ENCODE measurements around the gene METTL24.
A peak's percentile ranks its signal among the peaks of the same experiment; 100 is the strongest.
"Not testable (repeated sequence)": the region's sequence is repeated elsewhere in the genome, so short reads cannot be mapped to it uniquely, and the experiment has no call there.

Gene METTL24

DNA sequence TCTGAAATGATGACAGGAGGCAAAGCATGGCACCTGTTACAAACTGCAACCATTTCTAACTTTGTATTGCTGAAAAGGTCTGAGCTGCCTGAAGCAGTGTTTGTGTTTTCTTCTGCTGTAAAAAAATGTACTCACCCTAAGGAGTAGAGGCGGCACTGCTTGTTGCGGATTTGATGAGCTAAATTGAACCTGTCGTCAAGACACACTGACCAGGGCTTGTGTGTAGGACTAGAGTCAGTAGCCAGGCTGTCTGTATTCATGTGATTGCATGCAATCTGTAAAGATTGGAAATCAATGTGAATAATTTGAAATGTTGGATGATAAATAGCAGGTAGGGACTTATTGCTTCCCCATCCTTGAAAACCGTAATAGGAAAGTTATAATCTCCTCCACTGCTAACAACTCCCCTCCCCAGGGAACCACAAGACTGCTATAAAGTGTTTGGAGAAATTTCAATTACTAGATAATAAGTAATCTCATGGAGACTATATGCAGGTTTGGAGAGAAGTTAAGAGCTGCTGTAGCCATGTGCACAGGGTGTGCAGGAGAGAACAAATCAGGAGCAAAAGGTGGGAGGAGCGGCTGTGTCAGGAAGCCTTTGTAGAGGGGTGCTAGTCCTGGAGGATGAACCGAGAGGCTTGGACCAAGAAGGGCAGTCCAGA, 42.8 kb downstream of the METTL24 start:
- DNase-seq (ENCODE audit: low spot score), result no peak

DNA sequence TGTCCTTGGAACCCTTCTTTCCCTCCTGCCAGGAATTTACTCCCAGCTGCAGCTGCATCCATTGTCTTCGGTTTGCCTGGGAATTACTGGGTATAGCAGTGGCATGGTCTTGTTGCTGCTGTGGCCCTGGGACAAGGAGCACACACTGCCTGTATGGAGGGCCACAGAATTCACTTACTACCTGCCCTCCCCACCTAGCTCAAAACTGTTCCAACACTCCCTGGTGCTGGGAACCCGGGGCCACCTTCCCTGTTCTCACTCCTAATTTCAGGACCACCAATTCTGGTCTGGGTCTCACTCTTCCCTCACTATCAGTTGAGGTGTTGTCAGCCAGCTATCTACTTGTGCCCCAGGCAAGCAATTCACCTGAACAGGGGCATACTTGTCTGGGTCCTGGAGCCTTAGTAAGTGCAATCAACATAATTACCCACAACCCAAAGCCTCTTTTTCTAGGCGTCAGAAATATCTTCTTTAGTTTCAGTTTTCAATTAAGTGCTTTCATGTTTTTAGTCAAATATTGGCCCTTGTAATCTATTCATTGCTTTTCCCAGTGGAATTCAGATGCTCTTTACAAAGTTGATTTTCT, 47.2 kb downstream of the METTL24 start:
- DNase-seq (ENCODE audit: low spot score), result no peak

DNA sequence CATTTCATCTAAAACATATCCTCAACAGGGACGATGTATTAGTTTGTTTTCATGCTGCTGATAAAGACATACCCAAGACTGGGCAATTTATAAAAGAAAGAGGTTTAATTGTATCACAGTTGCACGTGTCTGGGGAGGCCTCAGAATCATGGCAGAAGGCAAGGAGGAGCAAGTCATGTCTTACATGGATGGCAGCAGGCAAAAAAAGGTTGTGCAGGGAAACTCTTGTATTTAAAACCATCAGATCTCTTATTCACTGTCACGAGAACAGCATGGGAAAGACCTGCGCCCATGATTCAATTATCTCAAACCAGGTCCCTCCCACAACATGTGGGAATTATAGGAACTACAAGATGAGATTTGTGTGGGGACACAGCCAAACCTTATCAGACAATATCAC, 48.7 kb downstream of the METTL24 start:
- not testable (repeated sequence) for DNase-seq (ENCODE audit: low spot score)

DNA sequence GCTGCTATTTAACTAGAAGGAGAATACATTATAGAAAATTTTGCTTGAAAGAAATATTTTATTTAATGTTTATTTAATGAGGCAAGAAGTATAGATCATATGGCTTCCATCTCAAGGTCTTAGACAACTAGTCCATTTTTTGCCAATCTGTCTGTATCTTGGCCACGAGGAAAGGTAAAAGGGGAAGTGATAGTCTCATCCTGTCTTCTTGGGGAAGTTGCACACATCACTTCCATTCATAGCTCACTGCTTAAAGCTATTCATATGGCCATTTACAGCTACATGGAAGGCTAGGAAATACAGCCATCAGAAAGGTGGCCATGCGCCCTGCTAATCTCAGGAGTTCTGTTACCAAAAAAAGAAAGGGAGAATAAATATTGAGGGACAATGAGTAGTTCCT, 50.8 kb downstream of the METTL24 start:
- peak; percentile 9 for DNase-seq (ENCODE audit: low spot score)

DNA sequence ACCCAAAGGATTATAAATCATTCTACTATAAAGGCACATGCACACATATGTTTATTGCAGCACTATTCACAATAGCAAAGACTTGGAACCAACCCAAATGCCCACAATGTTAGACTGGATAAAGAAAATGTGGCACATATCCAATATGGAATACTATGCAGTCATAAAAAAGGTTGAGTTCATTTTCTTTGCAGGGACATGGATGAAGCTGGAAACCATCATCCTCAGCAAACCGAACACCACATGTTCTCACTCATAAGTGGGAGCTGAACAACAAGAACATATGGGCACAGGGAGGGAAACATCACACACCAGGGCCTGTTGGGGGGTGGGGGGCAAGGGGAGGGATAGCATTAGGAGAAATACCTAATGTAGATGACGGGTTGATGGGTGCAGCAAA, 52.3 kb downstream of the METTL24 start:
- DNase-seq (ENCODE audit: low spot score), result not testable (repeated sequence)

DNA sequence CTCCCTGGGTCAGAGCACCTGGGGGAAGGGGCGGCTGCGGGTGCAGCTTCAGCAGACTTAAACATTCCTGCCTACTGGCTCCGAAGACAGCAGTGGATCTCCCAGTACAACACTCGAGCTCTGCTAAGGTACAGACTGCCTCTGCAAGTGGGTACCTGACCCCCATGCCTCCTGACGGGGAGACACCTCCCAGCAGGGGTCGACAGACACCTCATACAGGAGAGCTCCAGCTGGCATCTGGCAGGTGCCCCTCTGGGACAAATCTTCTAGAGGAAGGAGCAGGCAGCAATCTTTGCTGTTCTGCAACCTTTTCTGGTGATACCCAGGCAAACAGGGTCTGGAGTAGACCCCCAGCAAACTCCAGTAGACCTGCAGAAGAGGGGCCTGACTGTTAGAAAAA, 54.5 kb downstream of the METTL24 start:
- not testable (repeated sequence) for DNase-seq (ENCODE audit: low spot score)

DNA sequence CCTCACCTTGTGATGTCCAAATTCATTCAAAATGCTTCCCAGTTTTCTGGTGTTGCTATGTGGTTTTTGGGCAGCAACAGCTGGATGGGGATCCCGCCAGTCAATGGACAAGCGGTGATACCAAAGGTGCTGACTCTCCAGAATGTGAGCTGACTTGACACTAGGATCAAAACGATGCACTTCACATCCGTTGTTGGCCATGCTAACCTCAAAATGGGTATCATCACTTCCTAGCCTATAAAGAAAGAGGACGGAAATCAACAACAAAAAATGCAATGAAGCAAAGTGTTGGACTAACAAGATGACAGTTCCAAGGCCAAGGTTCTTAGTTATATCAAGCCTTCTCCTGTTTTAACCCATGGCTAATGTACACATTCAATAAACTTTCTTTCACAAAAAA, 59.2 kb downstream of the METTL24 start:
- no peak for DNase-seq (ENCODE audit: low spot score)

DNA sequence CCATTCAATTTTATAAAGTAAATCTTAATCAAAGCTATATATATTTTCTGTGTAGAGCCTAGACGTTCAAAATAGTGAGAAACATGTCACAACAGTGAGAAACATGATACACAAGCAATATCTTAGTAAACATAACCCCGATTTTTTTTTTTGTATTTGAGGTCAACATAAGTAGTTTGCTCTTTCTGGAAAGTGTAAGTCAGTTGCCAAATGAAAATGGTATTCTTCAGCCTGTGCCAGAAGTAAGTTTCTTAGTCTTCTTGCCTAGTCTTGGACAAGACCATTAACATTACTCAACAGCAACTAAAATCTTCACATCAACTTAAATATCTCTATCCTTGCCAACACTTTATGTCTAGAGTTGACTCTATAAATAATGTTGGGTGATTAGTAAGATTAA, 59.7 kb downstream of the METTL24 start:
- no peak for DNase-seq (ENCODE audit: low spot score)

DNA sequence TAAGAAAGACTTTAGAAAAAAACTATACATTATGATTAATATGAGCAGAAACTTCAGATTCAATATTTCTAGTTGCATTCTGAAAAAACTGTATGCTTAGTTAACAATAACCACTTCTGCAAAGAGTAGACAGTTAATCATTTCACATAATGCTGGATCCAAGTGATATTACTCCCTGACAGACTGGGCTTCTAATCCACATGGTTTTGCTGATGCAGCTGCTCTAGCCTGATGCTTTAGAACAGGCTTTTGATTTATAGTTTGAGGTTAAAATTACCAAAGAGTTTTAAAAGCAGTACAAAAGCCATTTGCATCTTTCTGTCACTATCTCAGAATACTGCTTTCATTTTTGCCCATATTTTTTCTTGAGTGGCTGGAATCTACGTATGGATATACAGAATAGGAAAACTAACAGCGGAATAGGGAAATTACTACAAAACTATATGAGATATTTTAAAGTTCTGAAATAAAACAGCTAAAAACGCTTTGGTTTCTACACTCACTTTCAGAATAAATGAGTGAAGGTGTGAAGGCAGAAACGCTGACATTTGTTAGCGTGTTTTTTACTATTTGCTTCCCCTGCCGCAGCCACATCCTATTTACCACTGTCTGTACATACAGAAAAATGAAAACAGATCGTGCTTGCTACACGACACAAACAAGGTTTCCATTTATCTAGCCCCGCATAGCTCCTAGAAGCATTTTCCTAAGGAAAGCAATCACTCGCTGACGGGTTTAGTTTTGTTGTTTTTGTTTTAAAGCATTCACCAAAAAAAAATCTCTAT, 61.7 kb downstream of the METTL24 start:
- DNase-seq (ENCODE audit: low spot score), result no peak

DNA sequence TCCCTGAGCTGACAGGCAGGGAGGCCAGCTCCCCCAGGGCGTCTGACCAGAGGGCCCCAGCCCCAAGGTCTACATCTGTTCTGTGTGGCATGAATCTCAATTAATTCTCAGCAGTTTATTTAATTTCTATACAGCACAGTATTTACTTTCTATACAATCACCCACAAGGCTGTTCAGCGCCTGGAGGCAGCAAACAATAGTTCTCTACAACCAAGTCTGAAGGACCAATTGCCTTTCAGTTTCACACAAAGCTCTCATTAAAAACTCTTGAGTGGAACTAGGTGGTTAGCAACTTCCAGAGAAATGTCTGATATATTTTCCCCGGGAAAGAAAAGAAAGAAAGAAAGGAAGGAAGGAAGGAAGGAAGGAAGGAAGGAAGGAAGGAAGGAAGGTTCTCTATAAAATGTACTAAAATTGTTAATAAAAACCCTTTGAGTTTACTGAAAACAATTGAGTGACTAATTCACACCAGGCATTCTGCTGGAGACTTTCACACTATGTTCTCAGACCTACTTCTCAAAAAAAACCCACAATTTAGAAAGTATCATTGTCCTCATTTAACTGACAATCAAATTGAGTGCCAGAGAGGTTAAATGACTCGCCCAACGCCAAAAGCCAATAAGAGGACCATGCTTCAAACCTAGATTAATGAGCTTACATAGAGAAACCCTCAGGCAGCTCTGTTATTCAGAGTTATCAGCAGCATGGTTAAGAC, 62.5 kb downstream of the METTL24 start:
- no peak for DNase-seq (ENCODE audit: low spot score)

DNA sequence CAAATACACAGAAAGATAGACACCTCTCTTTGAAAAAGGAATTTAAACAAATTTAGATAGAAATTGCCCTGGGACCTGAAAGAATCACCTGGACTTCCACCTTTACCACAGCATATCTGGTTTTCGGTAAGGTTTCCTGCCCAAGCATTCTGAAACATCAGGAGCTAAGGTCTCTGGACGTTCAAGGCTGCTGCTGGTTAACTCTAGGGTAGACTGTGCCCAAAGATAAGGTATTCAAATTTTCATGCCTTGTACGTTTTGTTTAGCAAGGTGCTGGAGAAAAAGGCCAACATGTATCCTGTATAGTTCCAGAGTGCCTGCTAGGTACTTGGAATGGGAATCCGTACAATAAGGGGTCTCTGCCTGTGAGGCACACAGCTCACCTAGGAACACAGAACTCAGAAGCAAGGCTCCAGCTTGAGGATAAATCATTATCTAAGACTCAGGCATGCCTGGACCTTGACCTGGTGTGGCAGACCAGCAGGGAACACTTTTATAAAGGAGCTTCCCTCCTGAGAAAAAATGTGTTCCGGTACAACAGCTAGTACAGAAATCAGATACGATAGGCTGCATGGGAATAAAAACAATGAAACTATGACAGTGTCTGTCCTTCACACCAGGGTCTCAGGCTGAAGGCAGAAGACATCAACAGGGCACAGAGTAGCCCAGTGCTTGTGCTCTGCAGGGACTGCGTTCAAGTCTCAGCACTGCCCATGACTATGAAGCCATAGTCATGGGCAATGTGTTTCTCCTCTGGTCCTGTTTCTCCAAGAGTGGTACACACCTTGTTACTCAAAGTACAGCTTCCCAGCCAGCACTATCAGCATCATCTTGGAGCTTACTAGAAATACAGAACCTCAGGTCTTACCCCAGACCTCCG, 70.4 kb downstream of the METTL24 start:
- DNase-seq (ENCODE audit: low spot score), result no peak

DNA sequence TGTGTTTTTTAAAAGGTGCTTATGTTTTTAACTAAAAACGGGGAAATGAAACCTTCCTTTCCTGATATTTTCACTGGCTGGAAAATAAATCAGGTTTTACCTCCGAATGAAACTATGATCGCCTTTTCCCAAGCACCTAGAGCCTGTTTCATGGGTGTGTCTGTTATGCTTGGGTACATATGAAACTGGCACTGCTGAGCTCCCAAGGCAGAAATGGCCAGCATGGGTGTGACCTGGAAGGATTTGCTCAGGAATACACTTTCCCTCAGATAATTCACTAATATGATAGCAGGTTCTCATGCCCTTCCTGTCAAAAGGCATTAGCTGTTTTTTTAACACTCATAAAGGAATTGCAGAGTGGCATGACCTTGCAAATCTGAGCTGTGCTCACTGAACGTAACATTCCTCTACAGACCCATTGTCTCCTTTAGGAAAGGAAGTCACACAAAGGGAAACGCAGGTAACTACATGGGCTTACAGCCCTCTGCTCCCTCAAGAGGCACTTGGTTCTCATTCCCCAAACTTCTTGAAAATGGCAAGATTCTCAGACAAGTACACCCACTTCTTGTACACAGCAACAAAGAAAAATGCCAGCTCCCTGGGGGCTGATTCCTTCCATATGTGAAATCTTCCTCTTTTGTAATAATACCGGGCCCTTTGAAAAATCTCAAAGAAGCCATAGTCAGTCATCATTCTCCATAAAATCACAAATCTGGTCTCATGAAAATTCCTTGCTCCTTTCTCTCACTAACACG, 72.7 kb downstream of the METTL24 start:
- no peak for DNase-seq (ENCODE audit: low spot score)

DNA sequence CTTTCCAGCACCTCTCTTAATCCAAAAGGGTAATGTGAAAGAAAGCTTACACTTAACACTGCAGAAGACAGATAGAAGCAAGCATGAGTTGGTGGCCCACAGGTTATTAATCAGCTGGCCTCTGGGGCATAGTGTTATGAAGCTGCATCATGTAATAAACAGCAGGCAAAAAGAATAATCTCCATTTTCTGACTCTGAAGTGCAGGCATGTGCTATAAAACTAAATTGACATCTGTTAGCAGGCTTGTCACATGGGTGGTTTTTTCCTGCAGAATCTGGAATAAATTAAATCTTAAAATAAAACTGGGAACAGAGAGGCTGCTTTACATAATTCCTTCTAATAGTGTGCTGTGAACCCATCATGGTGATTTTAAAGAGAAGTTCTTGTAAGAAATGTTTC, 73.3 kb downstream of the METTL24 start:
- DNase-seq (ENCODE audit: low spot score), result no peak

DNA sequence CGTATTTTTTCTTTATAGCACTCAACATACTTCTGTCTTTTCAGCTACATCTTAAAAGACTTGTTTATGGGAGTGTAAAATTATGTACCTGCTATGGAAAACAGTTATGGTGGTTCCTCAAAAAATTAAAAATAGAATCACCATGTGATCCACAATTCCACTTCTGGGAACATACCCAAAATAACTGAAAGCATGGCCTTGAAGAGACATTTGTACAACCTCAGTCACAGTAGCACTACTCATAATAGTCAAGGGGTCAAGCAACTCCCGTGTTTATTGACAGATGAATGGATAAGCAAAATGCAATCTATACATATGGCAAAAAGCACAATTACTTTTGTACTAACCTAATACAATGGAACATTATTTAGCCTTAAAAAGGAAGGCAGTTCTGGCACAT, 74.5 kb downstream of the METTL24 start:
- DNase-seq (ENCODE audit: low spot score), result no peak

DNA sequence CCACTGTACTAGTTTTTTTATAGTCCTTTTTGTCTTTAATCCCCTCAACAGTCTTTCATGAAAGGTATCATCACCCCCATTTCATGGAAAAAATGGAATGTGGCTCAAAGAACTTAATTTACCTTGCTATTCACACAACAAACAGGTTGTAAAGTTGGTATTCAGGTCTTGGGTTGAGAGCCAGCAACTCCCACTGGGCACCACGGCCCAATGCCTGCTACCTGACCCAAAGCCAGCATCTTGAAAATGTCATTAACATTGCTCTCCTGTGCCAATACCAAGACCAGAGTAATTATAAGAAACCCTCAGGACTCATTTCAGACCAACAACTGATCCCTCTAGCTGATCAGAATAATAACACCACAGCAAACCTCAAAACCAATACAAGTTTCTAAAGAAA, 75.7 kb downstream of the METTL24 start:
- no peak for DNase-seq (ENCODE audit: low spot score)

DNA sequence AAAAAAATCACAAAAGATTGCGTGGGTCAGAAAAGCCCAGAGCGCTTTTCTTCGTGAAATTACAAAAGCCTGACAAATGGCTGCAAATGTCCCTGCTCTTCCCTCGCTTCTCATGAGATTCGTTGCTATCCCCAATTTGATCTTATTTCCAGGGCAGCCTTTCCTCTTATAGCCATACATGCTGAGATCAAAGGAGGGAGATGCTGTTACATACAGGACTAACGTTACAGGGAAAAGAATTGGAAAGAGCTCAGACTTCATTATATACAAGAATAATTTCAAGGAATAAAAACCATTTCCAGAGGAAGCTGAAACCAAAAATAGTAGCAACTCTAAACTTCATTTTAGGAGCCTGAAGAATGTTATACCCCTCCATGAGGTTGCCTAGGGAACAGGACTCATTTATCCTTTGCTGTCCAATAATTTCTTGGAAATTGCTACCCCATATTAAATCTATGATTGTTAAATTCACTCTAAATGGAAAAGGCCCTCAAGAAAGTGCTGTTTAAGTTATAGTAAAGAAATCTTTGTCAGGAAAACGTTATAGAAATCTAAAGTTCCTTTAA, 81.0 kb downstream of the METTL24 start:
- DNase-seq (ENCODE audit: low spot score), result no peak

DNA sequence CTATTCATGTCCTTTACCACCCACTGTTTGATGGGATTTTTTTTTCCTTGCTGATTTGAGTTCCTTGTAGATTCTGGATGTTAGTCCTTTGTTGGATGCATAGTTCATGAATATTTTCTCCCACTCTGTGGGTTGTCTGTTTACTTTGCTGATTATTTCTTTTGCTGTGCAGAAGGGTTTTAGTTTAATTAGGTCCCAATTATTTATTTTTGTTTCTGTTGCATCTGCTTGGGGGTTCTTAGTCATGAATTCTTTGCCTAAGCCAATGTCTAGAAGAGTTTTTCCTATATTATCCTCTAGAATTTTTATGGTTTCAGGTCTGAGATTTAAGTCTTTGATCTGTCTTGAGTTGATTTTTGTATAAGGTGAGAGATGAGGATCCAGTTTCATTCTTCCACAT, 85.4 kb downstream of the METTL24 start:
- DNase-seq (ENCODE audit: low spot score), result not testable (repeated sequence)

DNA sequence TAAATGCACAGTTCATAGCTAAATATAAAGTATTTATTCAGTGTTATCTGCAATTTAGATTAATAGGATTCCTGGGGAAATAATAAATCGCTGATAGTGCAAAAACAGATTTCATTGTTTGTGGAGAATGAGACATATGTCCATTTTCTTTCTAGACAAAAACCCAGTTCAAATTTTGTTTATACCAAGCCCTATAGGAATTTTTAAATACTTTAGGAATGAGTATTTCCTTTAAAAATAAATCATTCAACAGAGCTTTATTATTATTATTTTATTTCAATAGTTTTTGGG, 86.5 kb downstream of the METTL24 start:
- DNase-seq (ENCODE audit: low spot score), result no peak

DNA sequence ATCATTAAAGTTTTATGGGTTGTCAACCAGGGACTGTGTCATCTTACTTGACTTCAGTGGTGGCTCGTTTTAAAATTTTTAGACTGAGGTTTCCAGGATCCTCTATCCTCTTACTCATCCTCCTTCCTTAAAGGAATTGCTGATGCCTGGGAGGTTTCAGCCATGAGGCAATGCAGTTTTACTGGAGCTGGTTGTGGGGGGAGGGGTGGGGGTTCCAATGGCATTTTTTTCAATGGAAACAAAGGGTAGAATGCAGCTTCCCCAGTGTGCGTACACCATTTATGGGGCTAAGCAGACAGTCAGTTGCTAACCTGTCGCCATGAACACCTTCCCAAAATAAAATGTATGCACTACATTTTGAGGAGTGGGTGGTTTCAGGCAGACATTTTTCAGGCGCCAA, 88.0 kb downstream of the METTL24 start:
- DNase-seq (ENCODE audit: low spot score), result no peak

DNA sequence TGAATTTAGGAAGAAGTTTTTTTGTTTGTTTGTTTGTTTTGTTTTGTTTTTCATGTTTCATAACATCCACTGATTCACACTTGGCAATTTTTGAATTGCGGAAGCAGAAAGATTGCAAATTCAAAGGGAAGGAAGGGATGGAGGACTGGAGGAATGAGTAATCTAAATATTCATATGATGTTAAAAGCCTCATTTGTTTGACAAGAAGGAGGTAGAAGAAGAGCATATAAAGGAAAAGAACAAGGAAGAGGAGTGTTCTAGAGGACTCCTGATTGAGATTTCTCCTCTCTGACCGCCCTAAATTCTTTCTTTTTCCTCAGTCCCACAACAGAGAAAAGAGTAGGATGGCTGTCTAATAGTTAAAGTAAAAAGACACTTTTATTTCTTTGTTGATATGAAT, 88.5 kb downstream of the METTL24 start:
- no peak for DNase-seq (ENCODE audit: low spot score)

DNA sequence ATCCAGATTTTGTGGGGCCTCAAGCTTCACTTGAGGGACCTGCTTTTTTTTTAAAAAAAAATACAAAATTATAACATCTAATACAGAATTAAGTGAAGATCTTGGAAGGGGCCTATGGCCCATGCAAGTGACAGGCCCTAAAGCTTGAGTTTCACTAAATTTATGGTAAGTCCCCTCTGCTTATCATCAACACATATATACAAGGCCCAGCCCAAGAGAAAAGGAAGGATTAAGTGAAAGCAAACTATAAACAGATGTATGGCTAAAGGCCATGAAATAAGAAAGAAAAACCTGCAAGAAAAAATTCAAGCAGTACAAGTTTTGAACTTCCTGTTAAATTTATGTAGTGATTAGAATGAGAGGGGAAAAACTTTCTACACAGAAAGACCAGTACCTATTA, 91.2 kb downstream of the METTL24 start:
- DNase-seq (ENCODE audit: low spot score), result no peak

Measured in NAMALWA (cell line).